GM10248 (cell line): ENCODE results near the gene RUSF1.
A peak's percentile ranks its signal among the peaks of the same experiment; 100 is the strongest.

Experiments
- CTCF ChIA-PET: fragments of 300-600 bp; sonication (Branson Sonifier 250); formaldehyde crosslinking; extraction: SDS; loops from one replicate; lab custom pipeline; 2021; ENCODE audit warnings: antibody characterized with exemption; lab: Yijun Ruan, JAX
- POLR2A ChIA-PET: fragments of 350-650 bp; sonication (Branson Sonifier 250); formaldehyde crosslinking; extraction: SDS; loops from one replicate; lab custom pipeline; 2020; ENCODE audit warnings: antibody characterized with exemption; lab: Yijun Ruan, JAX
- DNase-seq: peaks from one replicate; pipeline ENCODE4 v3.0.0; 2012; ENCODE audit errors: extremely low spot score
- TF ChIP-seq, protein P1 (sequence below): IDR thresholded peaks from 2 replicates; pipeline ENCODE4 v1.5.1; 2012; ENCODE audit warnings: mild to moderate bottlenecking, low read depth; ENCODE audit errors: extremely low read depth, missing control alignments, control extremely low read depth

Gene RUSF1

DNA sequence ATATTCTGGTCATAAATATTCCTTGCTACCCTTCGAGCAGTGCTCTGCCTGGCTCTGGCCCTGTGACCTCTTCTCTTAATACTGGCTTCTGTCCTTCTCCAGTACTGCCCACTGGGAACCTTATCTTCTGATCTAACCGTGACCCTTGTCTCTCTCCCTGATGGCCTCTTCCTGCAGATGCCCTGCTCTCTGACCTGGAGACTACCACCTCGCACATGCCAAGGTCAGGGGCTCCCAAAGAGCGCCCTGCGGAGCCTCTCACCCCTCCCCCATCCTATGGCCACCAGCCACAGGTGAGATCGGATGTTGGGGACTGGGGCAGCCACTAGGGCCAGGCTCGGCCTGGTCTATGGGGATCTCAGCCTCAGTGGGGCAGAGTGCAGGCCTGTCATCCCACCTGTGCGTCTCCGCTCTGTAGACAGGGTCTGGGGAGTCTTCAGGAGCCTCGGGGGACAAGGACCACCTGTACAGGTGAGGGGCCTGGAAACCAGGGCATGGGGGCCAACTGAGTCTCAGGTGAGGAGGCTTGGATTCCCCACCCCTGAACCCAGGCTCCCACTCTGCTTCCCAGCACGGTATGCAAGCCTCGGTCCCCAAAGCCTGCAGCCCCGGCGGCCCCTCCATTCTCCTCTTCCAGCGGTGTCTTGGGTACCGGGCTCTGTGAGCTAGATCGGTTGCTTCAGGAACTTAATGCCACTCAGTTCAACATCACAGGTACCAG lies 34.8 kb downstream of the RUSF1 start:
- ChIA-PET CTCF (interaction anchor here (2.5 kb wide), 1 partner anchor 13 kb away, joined by 18 read pairs; the partner anchor contains the start of gene ARMC5), POLR2A (no interaction called here)
- TF ChIP-seq, protein P1, sequence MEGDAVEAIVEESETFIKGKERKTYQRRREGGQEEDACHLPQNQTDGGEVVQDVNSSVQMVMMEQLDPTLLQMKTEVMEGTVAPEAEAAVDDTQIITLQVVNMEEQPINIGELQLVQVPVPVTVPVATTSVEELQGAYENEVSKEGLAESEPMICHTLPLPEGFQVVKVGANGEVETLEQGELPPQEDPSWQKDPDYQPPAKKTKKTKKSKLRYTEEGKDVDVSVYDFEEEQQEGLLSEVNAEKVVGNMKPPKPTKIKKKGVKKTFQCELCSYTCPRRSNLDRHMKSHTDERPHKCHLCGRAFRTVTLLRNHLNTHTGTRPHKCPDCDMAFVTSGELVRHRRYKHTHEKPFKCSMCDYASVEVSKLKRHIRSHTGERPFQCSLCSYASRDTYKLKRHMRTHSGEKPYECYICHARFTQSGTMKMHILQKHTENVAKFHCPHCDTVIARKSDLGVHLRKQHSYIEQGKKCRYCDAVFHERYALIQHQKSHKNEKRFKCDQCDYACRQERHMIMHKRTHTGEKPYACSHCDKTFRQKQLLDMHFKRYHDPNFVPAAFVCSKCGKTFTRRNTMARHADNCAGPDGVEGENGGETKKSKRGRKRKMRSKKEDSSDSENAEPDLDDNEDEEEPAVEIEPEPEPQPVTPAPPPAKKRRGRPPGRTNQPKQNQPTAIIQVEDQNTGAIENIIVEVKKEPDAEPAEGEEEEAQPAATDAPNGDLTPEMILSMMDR: no peak
- no peak for DNase-seq

- TF ChIP-seq, protein P1: peak; percentile 17
- CTCF ChIA-PET: no interaction called here
- POLR2A ChIA-PET: no interaction called here
- peak; percentile 38 for DNase-seq
These were observed 35.4 kb downstream of the RUSF1 start for GRCh38 chr16:31472709-31473203.

- TF ChIP-seq, protein P1: no peak
- ChIA-PET CTCF (interaction anchor here (2.1 kb wide), 1 partner anchor 12 kb away, joined by 12 read pairs; the partner anchor contains the start of gene ARMC5), POLR2A (no interaction called here)
- peak; percentile 33 for DNase-seq
These were observed 36.1 kb downstream of the RUSF1 start, which contains the start of gene TGFB1I1 for GRCh38 chr16:31471875-31472708. Gene TGFB1I1 (plus strand): TSS chr16:31472152. CDS start chr16:31472189, 37 bp downstream.

DNA sequence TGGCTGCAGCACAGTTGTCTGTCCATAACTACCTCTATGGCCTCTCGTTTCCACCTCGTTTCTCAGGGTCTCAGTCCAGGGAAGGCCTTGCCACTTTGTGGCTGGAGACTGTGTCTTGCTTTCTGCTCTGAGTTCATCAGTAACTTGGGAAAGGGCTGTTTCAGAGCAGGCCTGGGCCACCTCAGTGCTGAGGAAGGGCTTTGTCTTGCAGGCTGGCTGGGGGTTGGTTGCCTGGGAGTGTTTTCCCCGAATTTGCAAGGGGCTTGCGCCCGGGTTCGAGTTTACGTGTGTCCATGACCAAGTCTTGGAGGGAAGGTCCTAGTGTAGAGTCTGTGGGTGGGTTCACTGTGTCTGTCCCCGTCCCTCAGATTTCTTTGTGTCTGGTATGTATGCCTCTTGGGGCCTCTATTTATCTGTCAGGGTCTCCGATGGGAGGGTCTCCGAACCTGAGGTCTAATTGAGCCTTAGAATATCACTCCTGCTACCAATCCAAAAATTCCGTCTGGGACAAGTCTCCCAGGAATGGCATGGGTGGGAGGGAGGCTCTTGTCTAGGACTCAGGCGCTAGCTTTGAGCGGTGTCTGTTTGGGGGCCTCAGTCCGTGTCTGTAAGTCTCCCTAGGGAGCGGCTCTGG lies 36.8 kb downstream of the RUSF1 start:
- ChIA-PET CTCF (interaction anchor here (2.1 kb wide), 1 partner anchor 11 kb away, joined by 12 read pairs; the partner anchor contains the start of gene ARMC5), POLR2A (no interaction called here)
- no peak for DNase-seq
- TF ChIP-seq, protein P1: no peak

- TF ChIP-seq, protein P1: no peak
- POLR2A ChIA-PET: no interaction called here
- CTCF ChIA-PET: interaction anchor here (2.1 kb wide), 1 partner anchor 10 kb away, joined by 12 read pairs; the partner anchor contains the start of gene ARMC5
- DNase-seq: no peak
These were observed 37.6 kb downstream of the RUSF1 start for GRCh38 chr16:31470615-31471014.

GRCh38 chr16:31467858-31468257 lies 40.3 kb downstream of the RUSF1 start:
- TF ChIP-seq, protein P1: no peak
- CTCF ChIA-PET: interaction anchor here (1.0 to 2.8 kb wide), 2 partner anchors 8 to 16 kb away, joined by 3 to 13 read pairs; partner anchors contain the start of gene ARMC5
- POLR2A ChIA-PET: no interaction called here
- DNase-seq: no peak
